GM18502 (cell line): Measurements from ENCODE around the gene RBMS3.

Experiments
- ATAC-seq: cut with Tn5 transposase; IDR thresholded peaks from one replicate; pipeline ENCODE4 v1.9.1; 2021; ENCODE audit warnings: mild to moderate bottlenecking; ENCODE audit not compliant: unreplicated experiment, poor library complexity

RBMS3 gene

GRCh38 chr3:29274667-29275066 lies 6.2 kb upstream of the RBMS3 start:
- no peak for ATAC-seq

DNA sequence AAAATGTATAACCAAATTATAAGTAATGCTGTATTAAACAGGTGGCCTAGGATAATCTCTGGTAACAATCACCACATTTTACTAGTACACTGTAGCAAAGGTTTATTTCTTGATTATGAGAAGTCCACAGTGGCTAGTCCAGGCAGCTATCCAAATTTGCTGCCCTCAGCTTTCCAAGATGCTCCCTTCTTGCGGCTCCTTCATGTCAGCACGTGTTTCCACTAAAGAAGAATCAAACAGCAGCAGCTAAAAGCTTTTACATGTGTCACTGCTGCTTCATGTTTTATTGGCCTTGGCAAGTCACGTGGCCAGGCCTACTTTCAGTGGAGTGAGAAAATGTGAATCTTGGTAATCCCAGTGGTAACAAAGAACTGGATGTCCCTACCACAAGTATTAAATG lies 5.6 kb upstream of the RBMS3 start:
- ATAC-seq = no peak

GRCh38 chr3:29277249-29277648 lies 3.6 kb upstream of the RBMS3 start:
- no peak for ATAC-seq

- ATAC-seq = no peak
These were observed 1.6 kb upstream of the RBMS3 start for GRCh38 chr3:29279286-29279685.

- no peak for ATAC-seq
These were observed 1.1 kb upstream of the RBMS3 start for GRCh38 chr3:29279806-29280205.

- no peak for ATAC-seq
These were observed 148 bp downstream of the RBMS3 start for GRCh38 chr3:29281094-29281343.

DNA sequence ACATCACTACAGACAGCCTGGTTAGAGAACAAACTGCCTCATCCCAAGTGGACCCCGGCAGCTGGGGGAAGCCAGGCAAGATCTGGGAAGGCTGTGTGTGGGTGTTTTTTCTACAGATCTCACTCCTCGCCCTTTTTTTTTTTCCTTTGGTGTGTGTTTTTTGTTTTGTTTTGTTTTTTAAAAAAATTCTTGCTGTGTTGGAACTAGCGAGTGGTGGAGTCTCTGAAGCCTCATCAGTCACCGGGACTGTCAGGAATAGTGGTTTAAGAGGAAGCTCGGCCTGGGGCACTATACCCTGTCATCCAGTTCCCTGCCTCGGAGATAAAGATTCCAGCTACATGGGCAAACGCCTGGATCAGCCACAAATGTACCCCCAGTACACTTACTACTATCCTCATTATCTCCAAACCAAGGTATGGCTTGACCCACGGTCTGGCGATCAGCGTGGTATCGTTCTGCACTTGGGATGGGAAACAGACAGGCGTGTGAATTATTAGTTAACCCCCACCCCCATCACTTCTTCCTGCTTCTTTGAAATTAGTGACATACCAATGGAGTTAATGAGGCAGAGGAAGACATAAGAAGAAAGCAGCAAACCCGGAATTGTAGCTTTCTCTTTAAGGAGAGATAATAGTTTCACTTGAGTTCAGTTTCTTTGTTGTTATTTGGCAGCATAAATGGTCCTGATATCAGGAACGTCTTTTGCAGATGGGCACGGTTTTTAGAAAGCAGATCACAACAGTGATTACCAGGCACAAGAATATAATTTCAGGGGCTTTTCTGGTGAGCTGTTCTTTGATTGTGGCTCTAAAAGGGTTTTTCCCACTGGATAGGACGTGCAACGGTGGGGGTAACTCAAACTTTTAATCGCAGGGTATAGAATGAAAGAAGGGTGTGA lies 722 bp downstream of the RBMS3 start:
- ATAC-seq = peak; percentile 78

- ATAC-seq = no peak
These were observed 1.8 kb downstream of the RBMS3 start for GRCh38 chr3:29282427-29283230.

DNA sequence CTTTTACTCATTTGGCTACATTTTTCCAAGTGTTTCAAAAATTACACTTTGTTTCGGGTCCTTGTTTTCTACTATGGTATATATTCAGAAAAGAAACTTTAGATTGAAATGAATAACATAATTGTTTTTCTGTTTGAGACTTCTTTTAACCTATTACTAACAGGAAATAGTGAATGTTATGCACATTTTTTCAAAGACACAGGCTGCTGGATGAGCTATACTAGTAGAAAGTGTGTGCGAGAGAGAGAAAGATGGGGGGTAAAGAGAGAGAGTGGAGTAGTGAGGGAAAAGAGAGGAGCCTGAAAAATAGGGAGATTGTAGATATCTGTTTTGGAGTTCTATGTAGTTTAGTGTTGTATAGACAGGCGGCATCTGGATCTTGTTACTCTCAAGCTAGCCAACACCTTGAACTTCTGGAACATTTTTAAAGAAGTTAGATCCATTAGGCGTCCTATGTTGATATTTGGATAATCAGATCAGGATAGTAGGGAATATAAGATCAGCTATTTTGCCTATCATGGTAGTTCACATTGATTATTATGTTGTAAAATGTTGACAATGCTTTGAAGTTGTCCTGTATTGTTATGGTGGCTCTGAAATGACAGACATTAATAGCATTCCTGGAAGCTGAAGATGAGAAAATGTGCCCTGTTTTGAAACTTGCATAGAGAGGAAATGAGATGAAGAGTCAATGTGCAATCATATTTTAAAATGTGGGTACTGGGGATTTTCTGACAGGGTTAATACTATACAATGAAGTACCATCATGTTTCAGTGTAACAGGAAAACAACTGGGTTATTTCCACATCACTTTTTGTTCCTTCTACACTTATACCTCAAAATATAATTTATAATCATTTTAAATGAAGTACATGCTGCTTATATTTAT lies 2.6 kb downstream of the RBMS3 start:
- no peak for ATAC-seq

GRCh38 chr3:29284497-29284896 lies 3.6 kb downstream of the RBMS3 start:
- no peak for ATAC-seq

- ATAC-seq = no peak
These were observed 4.7 kb downstream of the RBMS3 start for GRCh38 chr3:29285471-29286071.

DNA sequence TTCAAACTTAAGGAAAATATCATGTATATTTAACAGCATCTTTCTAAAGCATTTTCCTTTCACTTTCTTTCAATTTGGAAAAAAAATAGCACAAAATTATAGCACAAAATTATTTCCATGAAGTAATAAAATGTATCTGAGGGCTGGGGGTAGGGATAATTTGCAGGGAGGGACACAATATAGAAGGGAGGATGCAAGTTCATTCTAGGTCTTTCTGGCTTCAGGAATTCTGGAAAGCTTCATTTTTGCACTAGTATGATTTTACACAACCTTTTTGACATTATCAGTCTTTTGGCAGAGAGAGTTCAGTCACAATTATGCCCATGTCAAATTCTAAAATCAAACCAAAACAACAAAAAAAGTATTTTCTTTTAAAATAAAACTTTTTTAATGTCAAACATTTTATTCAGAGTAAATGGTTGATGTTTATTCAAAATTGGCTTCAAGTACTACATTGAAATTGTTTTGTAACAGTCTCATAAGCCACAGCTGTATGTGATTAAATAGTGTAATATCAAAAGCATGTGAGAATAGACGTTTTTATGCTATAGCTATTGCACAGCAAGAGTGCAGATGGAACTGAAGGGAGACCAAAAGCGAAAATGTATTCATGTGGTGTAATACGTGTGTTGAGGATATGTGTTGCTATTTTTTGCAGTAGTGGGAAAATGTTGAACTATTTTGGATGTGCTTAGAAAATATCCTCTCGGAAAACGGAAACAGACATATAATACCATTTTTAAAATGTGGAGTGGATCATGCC lies 5.8 kb downstream of the RBMS3 start:
- no peak for ATAC-seq

DNA sequence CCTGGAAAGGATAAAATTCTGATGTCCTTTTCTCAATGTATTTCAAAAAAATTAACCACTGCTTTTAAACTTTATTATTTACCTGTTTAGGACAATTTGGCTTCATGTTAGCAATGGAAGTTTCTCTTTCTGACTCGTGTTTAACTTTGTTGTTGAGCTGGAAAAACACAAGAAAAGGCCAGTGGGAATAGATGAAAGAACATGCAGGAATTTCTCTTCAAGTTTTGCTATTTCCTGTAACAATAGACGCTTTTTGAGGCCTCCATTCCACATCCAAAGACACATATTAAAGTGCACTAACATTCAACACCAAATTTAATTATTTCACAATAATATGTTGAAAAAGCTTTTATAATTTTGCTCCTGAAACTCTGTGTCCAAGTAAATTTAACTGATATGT lies 9.7 kb downstream of the RBMS3 start:
- no peak for ATAC-seq

DNA sequence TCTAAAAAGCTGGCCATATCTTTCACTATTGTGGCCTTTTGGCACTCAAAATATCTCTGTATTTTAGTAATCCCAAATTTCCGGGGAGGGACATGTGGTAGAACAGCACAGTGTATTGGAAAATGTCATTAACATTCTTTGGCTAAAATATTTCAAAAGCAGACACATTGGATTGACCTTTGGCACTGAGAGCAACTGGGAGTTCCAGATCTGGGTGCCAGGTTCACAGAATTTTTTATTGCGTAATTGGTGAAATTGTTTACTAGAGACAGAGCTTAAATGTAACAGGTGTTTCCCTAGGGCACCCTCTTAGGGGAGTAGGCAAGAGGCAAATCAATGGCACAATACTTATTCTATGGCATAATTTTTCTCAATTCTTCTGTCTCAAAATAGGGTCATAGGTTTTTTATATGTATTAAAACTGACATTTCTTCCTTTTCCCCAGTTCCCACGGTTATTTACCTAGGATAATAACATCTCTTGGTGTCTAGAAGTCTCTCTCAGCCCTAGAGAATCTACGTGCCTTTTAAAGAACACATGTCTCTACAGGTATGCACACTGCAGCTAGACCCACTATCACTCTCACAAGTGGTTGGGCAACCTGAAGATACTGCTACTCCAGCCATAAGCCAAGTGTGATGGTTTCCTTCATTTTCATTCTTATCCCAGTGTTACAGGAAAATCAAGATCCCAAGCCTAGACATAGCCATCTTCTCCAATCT lies 10.6 kb downstream of the RBMS3 start:
- ATAC-seq = no peak

GRCh38 chr3:29291982-29292363 lies 11.1 kb downstream of the RBMS3 start:
- ATAC-seq = no peak

GRCh38 chr3:29293421-29293820 lies 12.6 kb downstream of the RBMS3 start:
- no peak for ATAC-seq

- ATAC-seq = no peak
These were observed 17.1 kb downstream of the RBMS3 start for GRCh38 chr3:29297998-29298397.

DNA sequence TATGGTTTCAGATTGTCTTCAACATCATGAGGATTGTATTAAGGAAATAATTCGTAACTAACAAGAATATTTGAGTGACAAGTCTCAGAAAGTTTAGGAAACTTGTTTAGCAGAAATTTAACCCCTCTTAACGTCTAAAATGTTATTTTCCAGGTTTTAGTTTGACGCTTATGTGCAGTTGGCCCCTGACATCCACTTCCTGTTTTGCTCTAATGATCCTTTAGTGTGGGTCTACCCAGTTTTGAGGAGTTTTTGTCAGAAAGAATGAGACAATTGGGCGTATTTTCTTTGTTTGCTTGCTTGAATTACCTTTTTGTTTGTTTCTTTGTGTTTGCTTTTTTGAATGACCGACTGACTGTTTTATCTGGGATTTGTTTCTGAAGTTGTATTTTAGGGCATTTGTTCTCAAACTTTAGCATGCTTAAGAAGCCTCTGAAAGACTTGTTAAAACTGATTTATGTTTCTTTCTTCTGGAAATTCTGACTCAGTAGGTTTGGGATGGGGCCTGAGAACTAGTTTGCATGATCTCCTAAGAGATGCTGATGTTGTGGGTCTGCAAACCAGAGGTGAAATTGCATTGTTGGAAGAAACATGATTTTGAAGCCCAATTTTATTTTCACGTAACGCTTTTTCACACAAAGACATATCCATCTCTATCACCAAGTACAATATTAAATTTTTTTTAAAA lies 20.6 kb downstream of the RBMS3 start:
- ATAC-seq = no peak

- ATAC-seq = no peak
These were observed 21.7 kb downstream of the RBMS3 start for GRCh38 chr3:29302619-29303018.
